Ovary (tissue), 3 donors: ENCODE results near the gene MAB21L3.

ENCODE experiments used
- CTCF ChIP-seq, 3 donors: fragments of 450-650 bp in 2 of 3; fragments of 200-600 bp in 1 of 3; IDR thresholded peaks; one replicate each; pipeline versions ENCODE4 v1.5.1 to v1.8.0; 2016 to 2022; ENCODE audit warnings: antibody characterized with exemption in 3 of 3, mild to moderate bottlenecking in 1 of 3
- POLR2A ChIP-seq: fragments of 450-650 bp; IDR thresholded peaks from one replicate; pipeline ENCODE4 v1.6.1; 2017; ENCODE audit warnings: antibody characterized with exemption, mild to moderate bottlenecking, moderate library complexity
- donor health status: DM: no; HTN: no; CAD: no.

- TF ChIP-seq POLR2A (no peak), CTCF (IDR thresholded peaks at IDR 0.05) (no peak)
These were observed 14.6 kb downstream of the MAB21L3 start for GRCh38 chr1:116125758-116126157.
